HG02943 (cell line): ENCODE data around the gene PCAT6.
"Not testable (repeated sequence)": the region's sequence is repeated elsewhere in the genome, so short reads cannot be mapped to it uniquely, and the experiment has no call there.

Experiments
- ATAC-seq: cut with Tn5 transposase; IDR thresholded peaks from one replicate; pipeline ENCODE4 v1.9.1; 2021; ENCODE audit warnings: mild to moderate bottlenecking, low read depth, moderate library complexity; ENCODE audit not compliant: unreplicated experiment

Gene PCAT6

DNA sequence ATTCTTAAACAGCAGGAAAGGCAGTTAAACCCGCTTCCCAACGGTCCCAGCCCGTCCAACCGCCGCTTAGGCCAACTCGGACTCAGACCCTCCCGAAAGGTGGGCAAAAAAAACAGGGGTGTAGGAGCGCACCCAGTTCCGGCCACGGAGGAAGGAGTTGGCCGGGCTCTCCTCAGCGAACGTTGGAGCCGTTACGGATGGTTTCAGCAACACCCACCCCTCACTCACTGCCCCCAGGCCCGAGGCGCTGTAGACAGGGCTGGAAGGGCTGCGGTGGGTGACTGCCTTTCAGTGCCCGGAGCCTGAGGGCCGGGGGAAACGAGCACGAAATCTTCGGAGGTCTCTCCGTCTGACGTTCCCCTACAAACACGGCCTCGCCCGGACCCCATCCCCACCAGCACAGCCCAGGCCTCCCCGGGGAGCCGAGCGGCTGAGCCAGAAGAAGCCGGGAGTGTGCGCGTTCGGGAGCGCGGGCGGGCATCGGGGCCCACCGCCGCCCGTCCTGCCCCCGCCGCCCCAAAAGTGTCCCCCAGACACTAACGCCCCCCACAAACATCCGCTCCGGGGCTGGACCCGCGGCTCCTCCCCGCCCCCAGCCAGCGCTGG lies 3.8 kb upstream of the PCAT6 start:
- no peak for ATAC-seq

DNA sequence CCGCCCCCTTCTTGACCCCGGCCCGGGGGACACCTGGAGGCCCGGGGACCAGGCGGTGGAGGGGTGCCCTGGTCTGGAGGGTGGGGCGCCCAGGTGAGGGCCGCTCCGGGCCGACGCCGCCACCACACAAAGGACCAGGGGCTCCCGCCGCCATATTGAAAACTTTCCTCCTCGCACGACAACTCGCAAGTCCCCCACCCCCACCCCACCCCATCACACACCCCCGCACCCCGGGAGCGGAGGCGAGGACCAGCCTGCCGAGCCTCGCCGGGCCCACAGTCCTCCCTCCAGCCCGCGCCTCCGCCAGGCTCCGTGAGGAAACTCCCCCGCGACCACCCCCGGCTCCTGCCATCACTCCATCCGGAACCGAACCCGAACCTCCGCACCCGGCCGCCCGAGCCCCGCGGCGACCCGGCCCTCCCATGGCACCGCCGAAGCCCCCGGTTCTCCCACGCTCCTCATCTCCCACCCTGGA lies 3.3 kb upstream of the PCAT6 start:
- ATAC-seq, result no peak

DNA sequence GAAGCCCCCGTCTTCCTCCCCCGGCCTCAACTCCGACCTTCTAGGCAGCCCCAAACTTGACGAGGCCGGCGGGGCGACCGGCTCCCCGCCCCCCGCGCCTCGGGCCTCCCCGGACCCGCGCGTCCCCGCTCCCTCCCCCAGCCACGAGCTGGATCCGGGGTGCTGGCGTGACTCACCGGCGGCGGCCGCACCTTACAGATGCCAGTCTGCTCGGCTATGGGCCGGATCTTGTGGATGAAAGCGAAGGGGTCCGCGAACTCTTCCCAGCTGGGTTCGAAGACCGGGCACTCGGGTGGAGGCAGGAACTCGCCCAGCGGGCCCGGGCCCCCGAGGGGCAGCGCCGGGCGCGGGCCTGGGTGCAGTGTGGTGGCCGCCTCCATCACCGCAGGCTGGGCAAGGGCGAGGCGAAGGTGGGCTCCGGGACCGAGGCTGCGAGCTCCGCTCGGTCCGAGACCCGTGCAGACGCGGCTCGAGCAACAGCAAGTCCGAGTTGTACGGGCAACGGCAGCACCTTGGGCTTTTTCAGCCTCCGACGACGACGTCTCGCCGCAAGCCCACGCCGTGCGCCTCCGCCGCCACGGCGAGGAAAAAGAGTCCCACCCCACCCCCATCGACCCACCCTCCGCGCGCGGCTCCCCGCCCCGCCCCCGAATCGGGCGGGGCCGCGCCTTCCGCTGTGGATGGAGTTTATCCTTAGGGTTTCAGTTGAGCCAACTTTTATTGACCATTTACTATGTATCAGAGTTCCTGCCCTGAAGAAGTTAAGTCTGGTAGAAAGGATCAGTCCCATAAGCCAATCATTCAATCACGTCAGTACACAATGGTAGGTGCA lies 2.6 kb upstream of the PCAT6 start, which contains the start of gene KDM5B:
KDM5B (minus strand) TSS at position 496 of the 832 bp plus-strand sequence; CDS start at position 380, 116 bp downstream.
- ATAC-seq, result no peak

DNA sequence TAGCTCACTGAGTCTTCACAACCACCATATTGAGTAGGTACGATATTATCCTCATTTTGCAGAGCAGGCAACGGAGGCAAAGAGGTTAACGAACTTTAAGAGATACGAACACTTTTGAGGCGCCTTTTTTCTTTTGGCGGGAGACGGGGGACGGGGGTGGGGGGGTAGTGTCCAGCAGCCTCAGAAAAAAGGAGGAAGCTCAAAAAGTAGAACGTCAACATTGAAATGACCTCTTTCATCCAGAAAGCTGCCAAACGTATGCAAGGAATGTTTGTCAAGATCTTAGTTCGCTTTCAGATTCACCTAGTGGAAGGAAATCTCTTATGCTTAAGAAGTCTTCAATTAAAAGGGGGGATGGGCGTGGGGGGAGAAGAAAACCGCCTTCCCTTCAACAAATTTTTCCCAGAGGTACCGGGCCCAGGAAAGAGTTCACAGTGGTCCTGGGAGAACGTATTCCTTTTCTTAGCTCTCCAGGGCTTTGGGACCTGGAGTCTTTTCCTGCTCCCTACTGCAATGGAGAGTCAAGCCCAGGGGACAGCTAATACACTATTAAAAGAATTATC lies 1.1 kb upstream of the PCAT6 start:
- ATAC-seq, result no peak

DNA sequence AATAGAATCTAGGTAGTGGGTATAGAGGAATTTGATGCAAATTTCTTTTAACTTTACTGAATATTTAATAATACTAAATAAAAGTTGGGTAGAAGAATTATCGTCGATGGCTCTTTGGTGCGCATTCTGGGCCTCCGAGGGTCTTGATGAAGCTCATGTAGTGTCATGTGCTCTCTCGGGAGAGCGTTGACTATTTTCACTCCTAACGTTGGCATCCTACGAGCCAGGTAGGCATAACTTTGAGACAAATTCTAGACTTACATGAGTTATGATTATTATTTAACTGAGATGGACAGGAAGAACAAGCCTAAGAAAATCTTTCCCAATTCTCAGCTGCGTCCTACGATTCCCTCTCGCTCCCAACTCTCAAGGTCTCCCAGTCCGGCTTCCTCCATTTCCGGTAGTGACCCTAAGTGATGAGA lies 550 bp upstream of the PCAT6 start:
- ATAC-seq, result no peak

DNA sequence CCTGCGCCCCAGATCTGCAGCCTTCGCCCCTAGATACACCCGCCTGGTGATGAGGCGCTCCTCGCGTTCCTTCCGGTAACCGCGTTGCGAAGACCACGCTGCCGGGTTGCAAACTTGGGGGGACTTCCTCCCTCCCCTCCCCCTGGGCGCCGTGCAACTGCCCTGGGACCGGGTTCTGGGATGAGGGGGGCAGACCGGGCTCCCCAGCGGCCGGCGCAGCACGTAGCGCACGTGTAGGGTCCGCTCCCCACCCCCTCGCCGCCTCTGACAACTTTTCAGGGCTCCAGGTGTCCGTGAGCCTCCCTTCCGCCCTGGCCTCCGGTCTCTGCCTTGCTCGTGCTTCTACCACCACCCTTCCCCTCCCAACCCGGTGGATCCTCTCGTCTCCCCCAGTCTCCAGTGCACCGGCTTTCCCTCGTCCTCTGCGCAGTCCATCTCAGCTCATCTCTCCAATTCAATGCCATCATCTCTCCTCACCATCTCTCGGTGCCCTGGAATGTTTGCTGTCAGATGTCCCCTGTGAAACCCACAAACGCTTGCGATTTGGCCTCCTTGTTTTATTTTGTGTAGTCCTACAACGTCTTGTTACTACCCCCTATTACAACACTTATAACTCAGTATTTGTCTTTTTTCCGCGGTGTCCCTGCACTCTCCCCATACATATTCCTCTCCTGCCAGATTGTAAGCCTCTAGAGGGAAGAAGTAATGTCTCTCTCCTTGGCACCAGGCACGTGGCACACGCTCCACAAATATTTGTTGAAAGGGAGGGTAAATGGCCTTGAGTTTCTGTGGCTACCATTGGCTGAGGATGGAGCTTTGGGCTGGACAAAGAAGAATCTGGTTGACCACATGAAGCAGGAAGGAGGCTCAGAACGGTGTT lies 782 bp downstream of the PCAT6 start:
- ATAC-seq, result no peak

DNA sequence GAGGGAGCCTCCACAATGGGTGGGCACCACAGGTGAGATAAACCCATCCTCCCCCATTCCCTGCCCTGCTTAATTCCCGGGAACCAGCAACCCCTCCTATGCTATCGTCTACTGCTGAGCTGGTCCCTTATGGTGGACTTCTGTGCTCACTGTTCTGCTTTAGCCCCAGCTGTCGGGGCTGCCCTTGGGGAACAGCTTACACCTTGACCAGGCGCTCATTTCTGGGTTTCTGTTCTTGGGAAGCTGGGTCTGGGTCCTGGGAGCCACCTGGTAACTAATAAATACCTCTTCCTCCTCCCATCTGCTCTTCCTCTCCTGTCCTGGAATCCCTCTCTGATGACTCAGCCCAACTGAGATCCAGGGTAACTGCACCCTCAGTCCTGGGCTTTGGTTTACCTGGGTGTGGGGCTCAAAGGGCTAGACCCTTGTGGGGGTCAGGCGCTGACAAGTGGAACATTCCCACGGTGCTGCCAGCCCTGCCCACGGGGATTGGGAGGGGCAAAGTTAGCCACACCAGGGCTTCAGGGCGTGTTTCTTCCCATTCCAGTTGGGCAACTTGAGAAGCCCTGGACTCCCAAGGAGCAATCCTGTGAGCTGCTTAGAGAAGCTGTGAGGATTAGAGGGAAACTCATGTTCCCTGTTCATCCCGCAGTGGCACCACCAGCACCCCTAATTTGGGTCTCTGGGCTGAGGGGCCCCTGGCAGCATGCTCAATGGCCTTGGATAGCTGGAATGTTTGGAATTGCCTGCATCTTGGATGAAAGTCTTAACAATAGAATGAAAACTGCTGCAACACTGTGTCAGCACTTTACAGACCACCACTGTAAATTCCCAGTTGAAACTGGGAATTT lies 1.6 kb downstream of the PCAT6 start:
- no peak for ATAC-seq

DNA sequence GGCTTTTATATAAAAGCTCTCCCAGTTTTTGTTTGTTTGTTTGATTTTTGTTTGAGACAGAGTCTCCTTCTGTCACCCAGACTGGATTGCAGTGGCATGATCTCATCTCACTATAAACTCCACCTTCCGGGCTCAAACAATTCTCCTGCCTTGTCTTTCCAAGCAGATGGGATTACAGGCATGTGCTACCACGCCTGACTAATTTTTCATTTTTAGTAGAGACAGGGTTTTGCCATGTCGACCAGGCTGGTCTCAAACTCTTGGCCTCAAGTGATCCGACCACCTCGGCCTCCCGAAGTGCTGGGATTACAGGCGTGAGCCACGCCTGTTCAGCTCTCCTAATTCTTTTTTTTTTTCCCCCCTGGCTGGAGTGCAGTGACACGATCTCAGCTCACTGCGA lies 4.4 kb downstream of the PCAT6 start:
- ATAC-seq, result no peak

DNA sequence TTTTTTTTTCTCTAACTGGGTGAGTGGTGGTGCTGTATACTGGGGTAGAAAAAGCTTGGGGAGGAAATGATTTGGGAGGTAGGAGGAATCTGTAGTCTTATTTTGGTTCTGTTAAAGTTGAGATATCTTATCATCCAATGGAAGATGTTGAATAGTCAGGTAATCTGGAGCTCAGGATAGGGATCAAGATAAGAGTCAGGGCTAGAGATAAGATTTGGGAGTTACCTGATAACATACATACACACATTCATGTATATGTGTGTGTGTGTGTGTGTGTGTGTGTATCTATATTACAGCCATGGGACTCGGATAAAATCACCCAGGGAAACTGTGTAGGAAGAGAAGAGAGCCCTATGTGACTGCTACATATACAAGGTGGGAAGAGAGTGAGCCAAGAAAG lies 8.1 kb downstream of the PCAT6 start:
- ATAC-seq, result no peak

DNA sequence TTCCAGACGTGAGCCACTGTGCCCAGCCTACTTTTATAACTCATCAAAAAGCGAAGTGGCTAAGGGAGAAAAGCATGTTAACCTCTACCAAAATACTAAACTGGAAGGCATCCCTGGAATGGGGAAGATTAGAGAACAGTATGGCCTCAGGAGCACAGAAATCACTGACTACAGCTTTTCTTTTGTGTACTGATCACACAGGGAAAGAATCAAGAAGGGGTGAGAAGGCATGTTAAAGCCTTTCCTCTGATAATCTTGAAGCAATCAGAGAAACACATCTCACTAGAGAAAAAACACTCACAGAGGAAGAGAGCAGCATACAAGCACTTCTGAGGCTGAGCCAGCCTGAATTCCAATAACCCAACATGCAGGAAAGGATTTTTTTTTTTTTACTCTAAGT lies 10.7 kb downstream of the PCAT6 start:
- ATAC-seq, result no peak

DNA sequence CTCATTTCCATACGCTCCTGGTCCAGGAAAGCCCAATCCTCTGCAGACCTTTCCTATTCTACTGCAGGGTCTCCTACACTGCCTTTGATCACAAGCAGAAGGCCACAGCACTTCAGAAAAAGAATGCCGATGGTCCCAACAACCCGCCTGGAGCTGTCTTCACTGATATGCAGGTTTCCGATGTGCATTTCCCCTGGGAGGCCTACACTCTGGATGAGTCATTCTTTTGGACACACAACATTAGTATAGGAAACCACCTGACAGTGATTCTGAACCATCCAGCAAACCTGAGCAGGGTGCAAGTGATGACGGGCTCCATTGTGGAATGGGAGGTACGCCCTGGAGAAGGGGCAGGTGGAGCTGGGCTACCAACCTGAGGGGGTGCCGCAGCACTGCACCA lies 15.0 kb downstream of the PCAT6 start:
- ATAC-seq, result no peak

DNA sequence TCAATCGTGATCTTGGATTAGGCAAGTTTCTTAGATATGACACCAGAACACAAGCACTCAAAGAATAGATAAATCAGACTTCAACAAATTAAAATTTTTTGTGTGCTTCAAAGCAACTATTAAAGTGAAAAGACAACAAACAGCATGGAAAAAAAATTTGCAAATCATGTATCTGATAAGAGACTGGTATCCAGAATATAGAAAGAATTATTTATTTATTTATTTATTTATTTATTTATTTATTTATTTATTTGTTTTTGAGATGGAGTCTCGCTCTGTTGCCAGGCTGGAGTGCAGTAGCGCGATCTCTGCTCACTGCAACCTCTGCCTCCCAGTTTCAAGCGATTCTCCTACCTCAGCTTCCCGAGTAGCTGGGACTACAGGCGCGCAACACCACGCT lies 18.5 kb downstream of the PCAT6 start:
- not testable (repeated sequence) for ATAC-seq

DNA sequence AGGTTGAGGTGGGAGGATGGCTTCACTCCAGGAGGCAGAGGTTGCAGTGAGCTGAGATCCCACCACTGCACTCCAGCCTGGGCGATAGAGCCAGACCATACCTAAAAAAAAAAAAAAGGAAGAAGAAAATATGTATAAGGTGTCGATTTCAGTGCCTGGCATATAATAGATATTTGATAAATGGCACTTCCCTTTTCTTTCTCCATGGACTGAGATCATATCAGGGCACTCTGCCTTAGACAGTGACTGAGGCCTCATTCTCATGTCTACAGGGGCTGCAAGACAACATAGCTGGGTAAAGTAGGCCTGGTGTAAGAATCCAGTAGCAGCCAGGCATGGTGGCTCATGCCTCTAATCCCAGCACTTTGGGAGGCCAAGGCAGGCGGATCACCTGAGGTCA lies 21.2 kb downstream of the PCAT6 start:
- ATAC-seq, result no peak

DNA sequence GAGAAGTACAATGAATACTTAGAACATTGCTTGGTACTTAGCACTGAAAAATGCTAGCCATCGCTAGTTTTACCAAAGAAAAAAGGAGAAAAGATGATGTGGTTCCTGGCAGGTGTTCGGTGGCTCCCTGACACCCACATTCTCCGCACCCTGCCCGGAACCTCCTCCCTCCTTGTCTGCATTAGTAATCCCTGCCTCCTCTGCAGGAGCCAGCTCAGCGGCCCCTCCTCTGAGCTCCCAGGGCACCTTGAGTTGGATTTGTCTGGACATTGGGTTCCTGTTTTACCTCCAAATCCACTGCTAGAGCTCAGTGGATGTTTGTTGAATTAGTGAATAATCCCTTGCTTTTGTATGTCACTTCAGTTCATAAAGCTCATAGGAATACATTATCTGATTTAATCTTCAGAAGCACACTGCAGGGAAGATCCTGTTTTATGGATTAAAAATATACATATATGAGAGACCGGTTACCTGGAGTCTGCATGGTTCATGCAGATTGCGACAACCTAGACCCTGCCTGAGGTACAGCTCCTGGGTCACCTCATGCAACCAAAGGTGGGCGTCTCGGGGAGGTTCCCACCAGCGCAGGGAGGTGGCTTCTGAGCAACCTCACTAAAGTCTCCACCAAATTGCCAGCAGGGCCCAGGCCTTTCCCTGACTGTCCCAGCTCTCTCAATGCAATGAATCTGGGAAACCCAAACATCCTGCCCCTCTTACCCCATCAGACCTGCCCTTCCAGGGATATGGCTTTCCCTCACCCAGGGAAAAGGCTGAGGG lies 24.2 kb downstream of the PCAT6 start:
- ATAC-seq, result no peak

DNA sequence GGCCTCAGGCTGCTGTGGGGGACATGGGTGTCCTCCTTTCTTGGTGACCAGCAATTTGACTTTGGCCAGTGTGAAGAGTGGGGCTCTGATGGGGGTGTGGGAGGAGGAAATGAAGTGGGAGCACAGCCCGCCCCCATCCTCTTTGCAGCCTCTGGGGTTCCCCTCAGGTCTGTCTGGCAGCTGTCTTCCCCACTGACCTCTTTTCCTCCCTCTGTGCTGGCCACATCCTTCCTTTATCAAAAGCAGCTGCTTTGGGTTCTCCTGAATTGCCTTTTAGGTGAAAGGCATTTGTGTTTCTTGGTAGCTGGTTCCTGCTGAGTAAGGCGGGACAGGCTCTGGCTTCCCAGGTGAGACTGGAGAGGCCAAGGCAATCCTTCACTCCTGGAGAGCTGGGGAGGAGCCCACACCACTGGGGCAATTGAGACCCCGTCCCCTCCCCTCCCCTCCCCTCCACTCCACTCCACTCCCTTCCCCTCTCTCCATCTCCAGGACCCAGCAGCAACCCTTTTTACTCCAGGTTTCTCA lies 24.9 kb downstream of the PCAT6 start:
- no peak for ATAC-seq

DNA sequence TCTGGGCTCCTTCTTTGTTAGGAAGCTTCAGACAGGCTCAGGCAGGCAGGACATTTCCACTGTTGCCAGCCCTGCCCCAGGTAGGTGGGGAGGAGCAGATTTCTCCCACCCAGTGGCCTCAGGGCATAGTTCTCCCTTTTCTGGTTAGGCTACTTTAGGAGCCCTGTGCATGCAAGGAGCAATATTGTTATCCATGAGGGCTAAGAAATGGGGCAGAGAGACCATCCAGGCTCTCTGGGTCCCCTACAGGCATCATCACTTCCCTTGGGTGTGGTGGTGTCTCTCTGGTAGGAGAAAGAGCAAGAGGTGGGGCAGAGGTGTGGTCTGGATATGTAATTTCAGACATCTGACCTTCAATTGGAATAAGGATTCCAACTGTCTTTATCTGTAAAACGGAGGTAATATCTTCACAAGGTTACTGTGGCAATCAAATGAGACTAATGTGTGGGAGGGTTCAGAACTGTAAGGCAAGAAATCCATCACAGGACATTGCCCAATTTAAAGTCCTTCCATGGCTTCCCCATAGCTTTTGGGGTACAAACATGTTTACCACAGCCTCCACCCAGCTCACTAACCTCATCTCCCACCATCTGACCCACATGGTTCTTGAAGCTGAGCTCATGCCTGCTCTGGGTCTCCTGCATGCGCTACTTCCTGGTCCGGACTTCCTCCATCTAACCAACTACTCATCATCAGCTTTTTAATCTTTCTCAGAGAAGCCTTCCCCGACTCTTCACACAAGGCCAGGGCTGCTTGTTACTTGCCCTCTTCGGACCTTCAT lies 26.1 kb downstream of the PCAT6 start:
- ATAC-seq, result no peak

DNA sequence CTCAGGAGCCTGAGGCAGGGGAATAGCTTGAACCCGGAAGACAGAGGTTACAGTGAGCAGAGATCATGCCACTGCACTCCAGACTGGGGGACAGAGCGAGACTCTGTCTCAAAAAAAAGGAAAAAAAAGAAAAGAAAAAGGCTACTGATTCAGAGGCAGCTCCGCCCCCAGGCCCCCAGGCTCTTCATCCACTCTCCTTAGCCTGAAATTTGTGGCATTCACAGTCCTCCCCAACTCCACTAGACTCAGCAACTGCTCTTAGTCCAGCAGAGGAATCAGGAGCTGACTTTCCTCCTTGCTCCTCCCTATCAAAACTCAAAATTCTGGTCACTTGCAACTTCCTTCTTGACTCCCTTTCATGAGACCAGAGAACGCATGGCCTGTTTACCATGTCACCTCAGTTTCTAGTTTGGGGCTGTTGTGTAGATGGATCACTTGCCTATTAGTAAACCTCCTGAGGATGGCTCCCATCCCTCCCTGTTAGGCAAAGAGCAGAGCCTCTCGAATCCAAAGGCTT lies 27.1 kb downstream of the PCAT6 start:
- ATAC-seq, result no peak

DNA sequence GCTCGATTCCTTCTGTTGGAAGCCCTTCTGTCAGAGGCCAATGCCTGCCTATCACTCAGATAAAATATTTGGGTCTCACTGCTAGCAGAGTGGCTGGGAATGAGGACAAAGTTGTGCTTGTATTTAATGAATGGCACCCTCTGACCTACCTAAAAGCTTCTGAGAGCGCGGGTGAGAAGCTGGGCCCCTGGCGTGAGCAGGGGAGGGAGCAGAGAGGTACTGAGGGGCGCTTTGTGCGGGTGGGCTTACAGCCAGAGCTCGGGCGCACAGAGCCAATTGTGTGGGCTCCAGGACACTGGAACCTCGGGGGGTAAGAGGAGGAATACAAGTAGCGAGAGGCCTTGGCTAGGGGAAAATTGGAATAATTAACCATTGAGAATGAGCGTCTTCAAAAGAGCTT lies 32.3 kb downstream of the PCAT6 start:
- no peak for ATAC-seq
